ENCODE data around the gene MAST2.

DNA sequence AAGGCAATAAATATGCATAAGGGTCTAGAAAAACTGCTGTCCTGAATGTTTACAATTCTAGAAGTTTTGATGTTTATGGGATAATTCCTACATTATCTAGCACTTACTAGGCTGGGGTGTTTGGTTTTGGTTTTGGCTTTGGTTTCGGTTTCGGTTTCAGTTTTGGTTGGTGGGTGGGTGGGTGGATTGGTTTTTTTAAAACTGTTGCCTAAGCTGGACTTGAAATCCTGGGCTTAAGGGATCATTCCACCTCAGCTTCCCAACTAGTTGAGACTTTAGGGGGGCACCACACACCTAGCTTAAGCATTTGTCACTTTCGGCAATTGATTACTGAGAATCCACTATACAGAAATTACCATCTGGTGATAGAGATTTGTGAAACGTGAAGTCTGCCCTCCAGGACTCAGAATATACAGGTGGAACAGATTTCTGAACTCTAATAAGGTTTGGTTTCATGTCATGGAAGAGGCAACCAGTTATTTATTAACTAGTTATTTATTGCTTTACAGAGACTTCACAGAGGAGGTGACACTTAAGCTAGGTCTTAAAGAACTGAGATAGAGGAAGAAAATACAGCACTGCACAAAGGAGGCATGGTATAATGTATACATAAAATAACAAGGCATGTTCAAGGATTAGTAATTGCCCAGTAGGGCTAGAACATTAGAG, 259.4 kb downstream of the MAST2 start:
- TF ChIP-seq, protein P1, sequence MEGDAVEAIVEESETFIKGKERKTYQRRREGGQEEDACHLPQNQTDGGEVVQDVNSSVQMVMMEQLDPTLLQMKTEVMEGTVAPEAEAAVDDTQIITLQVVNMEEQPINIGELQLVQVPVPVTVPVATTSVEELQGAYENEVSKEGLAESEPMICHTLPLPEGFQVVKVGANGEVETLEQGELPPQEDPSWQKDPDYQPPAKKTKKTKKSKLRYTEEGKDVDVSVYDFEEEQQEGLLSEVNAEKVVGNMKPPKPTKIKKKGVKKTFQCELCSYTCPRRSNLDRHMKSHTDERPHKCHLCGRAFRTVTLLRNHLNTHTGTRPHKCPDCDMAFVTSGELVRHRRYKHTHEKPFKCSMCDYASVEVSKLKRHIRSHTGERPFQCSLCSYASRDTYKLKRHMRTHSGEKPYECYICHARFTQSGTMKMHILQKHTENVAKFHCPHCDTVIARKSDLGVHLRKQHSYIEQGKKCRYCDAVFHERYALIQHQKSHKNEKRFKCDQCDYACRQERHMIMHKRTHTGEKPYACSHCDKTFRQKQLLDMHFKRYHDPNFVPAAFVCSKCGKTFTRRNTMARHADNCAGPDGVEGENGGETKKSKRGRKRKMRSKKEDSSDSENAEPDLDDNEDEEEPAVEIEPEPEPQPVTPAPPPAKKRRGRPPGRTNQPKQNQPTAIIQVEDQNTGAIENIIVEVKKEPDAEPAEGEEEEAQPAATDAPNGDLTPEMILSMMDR (conservative IDR thresholded peaks at IDR 0.05 in 1 of 2, IDR thresholded peaks at IDR 0.05 in 1 of 2; ENCODE audit: extremely low read depth in 1 of 2, insufficient read depth in 1 of 2, low read depth in 1 of 2, low read length in 2 of 2): no peak
- TF ChIP-seq EZH2 (IDR thresholded peaks at IDR 0.05; ENCODE audit: borderline replicate concordance, low read length): no peak

Measured in mammary epithelial cell (primary cell).